ENCODE data around the gene TEAD3. TPM values are rescaled to one million over a fixed set of nuclear protein-coding genes. Genes with fewer than 3 reads are reported as not detected.

The TEAD3 gene
- total and polyA plus RNA-seq, 2 of the 4 experiments (the other 2 are of a cell fraction), result 5.2 to 28.0 TPM

GRCh38 chr6:35487658-35488516 lies 9.0 kb downstream of the TEAD3 start (continued):
- TF ChIP-seq CHD1 (IDR thresholded peaks at IDR 0.05; ENCODE audit: low read depth, low read length), result no peak
- no peak for TF ChIP-seq MAFK (IDR thresholded peaks at IDR 0.05; ENCODE audit: low read depth, low read length)

GRCh38 chr6:35486005-35486925 lies 10.6 kb downstream of the TEAD3 start:
- Histone ChIP-seq H3K14ac (replicated peaks; ENCODE audit: low read depth, low read length) (peak overlapping the region; percentile 91), H2BK120ac (ENCODE audit: low read depth, low read length) (peak overlapping the region; percentile 88), H2AFZ (replicated peaks; ENCODE audit: low read length, poor library complexity) (peak overlapping the region; percentile 85), H3K4me1 (ENCODE audit: control insufficient read depth, insufficient read depth, low read length) (peaks cover 46% of the 10 kb centered on the region), H4K5ac (ENCODE audit: low read depth, low read length) (peak overlapping the region; percentile 14; the same call in 1 of the 2 replicates), H3K9me3 (ENCODE audit: control insufficient read depth, insufficient read depth, low read length) (no peaks in the 10 kb centered on the region), H4K8ac (ENCODE audit: low read depth in 2 of 2, low read length in 2 of 2) (peak overlapping the region; percentile 76 to 84), H2AK5ac (ENCODE audit: low read depth, low read length) (peak overlapping the region; percentile 99), H3K4me2 (ENCODE audit: low read depth, low read length) (no peak overlapping the region), H3K18ac (ENCODE audit: low read depth, low read length) (peak overlapping the region; percentile 31; the same call in 1 of the 2 replicates), H3K79me1 (ENCODE audit: low read depth in 1 of 2, low read length in 2 of 2) (peaks cover 51 to 95% of the 10 kb centered on the region in 2 experiments), H3K4ac (ENCODE audit: low read depth, low read length) (peak overlapping the region; percentile 91), H2BK15ac (ENCODE audit: low read depth, low read length) (peak overlapping the region; percentile 83; the same call in 1 of the 3 replicates), H3K4me3 (ENCODE audit: insufficient read depth, low read depth, low read length) (no peak overlapping the region), H3K9me1 (ENCODE audit: insufficient read depth, low read length) (peaks cover 39% of the 10 kb centered on the region), H2BK5ac (ENCODE audit: low read depth, low read length, poor library complexity, severe bottlenecking) (peak overlapping the region; percentile 93), H3K27me3 (ENCODE audit: control insufficient read depth, insufficient read depth, low read length) (no peaks in the 10 kb centered on the region), H3K36me3 (ENCODE audit: control insufficient read depth, insufficient read depth, low read length) (peaks cover 30% of the 10 kb centered on the region), H4K20me1 (ENCODE audit: insufficient read depth, low read length) (peaks cover 14% of the 10 kb centered on the region; the same call in 1 of the 2 replicates), H3K27ac (ENCODE audit: insufficient read depth, low read length) (peak overlapping the region; percentile 70), H3K9ac (ENCODE audit: low read depth, low read length) (peak overlapping the region; percentile 5; the same call in 1 of the 2 replicates), H4K91ac (ENCODE audit: insufficient read depth, low read depth, low read length) (peak overlapping the region; percentile 96), H2BK20ac (ENCODE audit: low read depth, low read length) (peak overlapping the region; percentile 25; the same call in 1 of the 2 replicates), H3K23ac (ENCODE audit: low read depth, low read length) (peak overlapping the region; percentile 77), H2AK9ac (replicated peaks; ENCODE audit: low read depth, low read length, poor library complexity) (peak overlapping the region; percentile 94), H3K56ac (ENCODE audit: extremely low read depth, insufficient read depth, low read length) (peak overlapping the region; percentile 36; the same call in 1 of the 2 replicates)
- TF ChIP-seq, protein P1, sequence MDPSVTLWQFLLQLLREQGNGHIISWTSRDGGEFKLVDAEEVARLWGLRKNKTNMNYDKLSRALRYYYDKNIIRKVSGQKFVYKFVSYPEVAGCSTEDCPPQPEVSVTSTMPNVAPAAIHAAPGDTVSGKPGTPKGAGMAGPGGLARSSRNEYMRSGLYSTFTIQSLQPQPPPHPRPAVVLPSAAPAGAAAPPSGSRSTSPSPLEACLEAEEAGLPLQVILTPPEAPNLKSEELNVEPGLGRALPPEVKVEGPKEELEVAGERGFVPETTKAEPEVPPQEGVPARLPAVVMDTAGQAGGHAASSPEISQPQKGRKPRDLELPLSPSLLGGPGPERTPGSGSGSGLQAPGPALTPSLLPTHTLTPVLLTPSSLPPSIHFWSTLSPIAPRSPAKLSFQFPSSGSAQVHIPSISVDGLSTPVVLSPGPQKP (IDR thresholded peaks at IDR 0.05; ENCODE audit: borderline replicate concordance, low read depth, low read length), result no peak
- DNase-seq, result no peak
- BruUV-seq (replicated peaks), result no TSS peak
- ATAC-seq (ENCODE audit: low read depth), result no peak
- 58% methylated on average over 11 of the region's 61 CpGs; no CpG with 5 or more reads in 1 of the 2 experiments for WGBS, 2 experiments (ENCODE audit: extremely low coverage in 2 of 2, insufficient read length in 1 of 2)
- intact Hi-C loops (cut with micrococcal nuclease) (no loop called here), dilution Hi-C loops (cut with HindIII; ENCODE audit: low sequenced_read_pairs, unreplicated experiment) (no loop called here), in situ Hi-C loops (cut with MboI; ENCODE audit: low sequenced_read_pairs) (no loop called here)
- ChIA-PET POLR2A (ENCODE audit: unreplicated experiment) (no interaction called here), CTCF (no interaction called here)
